ENCODE results near the gene CDH18.

The CDH18 gene

GRCh38 chr5:19615661-19616060, 372.3 kb downstream of the CDH18 start:
- no peaks in the 10 kb centered on the region for H3K36me3 ChIP-seq (ENCODE audit: control insufficient read depth, insufficient read depth, low read length)
- H3K27me3 ChIP-seq (ENCODE audit: control insufficient read depth, insufficient read depth, low read length) = no peaks in the 10 kb centered on the region
- no peak overlapping the region for H3K9ac ChIP-seq (ENCODE audit: low read length)
- H3K4me3 ChIP-seq (ENCODE audit: low read length) = no peak overlapping the region
- no peaks in the 10 kb centered on the region for H3K9me3 ChIP-seq (ENCODE audit: control insufficient read depth, low read length)
- no peaks in the 10 kb centered on the region for H3K4me1 ChIP-seq (ENCODE audit: control insufficient read depth, insufficient read depth, low read length)

- Histone ChIP-seq H3K27me3 (ENCODE audit: control insufficient read depth, insufficient read depth, low read length) (no peaks in the 10 kb centered on the region), H3K9me3 (ENCODE audit: control insufficient read depth, low read length) (no peaks in the 10 kb centered on the region), H3K4me1 (ENCODE audit: control insufficient read depth, insufficient read depth, low read length) (no peaks in the 10 kb centered on the region), H3K36me3 (ENCODE audit: control insufficient read depth, insufficient read depth, low read length) (no peaks in the 10 kb centered on the region), H3K4me3 (ENCODE audit: low read length) (no peak overlapping the region), H3K9ac (ENCODE audit: low read length) (no peak overlapping the region)
Measured at GRCh38 chr5:19615071-19615470, 372.9 kb downstream of the CDH18 start.

GRCh38 chr5:19608444-19609002, 379.5 kb downstream of the CDH18 start:
- Histone ChIP-seq H3K4me1 (ENCODE audit: control insufficient read depth, insufficient read depth, low read length) (no peaks in the 10 kb centered on the region), H3K9ac (ENCODE audit: low read length) (no peak overlapping the region), H3K9me3 (ENCODE audit: control insufficient read depth, low read length) (no peaks in the 10 kb centered on the region), H3K36me3 (ENCODE audit: control insufficient read depth, insufficient read depth, low read length) (no peaks in the 10 kb centered on the region), H3K27me3 (ENCODE audit: control insufficient read depth, insufficient read depth, low read length) (no peaks in the 10 kb centered on the region), H3K4me3 (ENCODE audit: low read length) (no peak overlapping the region)

- H3K9me3 ChIP-seq (ENCODE audit: control insufficient read depth, low read length) = no peaks in the 10 kb centered on the region
Measured at GRCh38 chr5:19605846-19606407, 382.1 kb downstream of the CDH18 start.

GRCh38 chr5:19584131-19584530, 403.9 kb downstream of the CDH18 start:
- no peaks in the 10 kb centered on the region for H3K36me3 ChIP-seq (ENCODE audit: control insufficient read depth, insufficient read depth, low read length)
- no peaks in the 10 kb centered on the region for H3K27me3 ChIP-seq (ENCODE audit: control insufficient read depth, insufficient read depth, low read length)
- H3K4me1 ChIP-seq (ENCODE audit: control insufficient read depth, insufficient read depth, low read length) = no peaks in the 10 kb centered on the region
- no peak overlapping the region for H3K4me3 ChIP-seq (ENCODE audit: low read length)
- H3K9ac ChIP-seq (ENCODE audit: low read length) = no peak overlapping the region
- no peaks in the 10 kb centered on the region for H3K9me3 ChIP-seq (ENCODE audit: control insufficient read depth, low read length)

More at GRCh38 chr5:19605846-19606407, 382.1 kb downstream of the CDH18 start:
- Histone ChIP-seq H3K27me3 (ENCODE audit: control insufficient read depth, insufficient read depth, low read length) (no peaks in the 10 kb centered on the region), H3K9ac (ENCODE audit: low read length) (no peak overlapping the region), H3K4me3 (ENCODE audit: low read length) (no peak overlapping the region), H3K36me3 (ENCODE audit: control insufficient read depth, insufficient read depth, low read length) (no peaks in the 10 kb centered on the region), H3K4me1 (ENCODE audit: control insufficient read depth, insufficient read depth, low read length) (no peaks in the 10 kb centered on the region)

- no peaks in the 10 kb centered on the region for H3K4me1 ChIP-seq (ENCODE audit: control insufficient read depth, insufficient read depth, low read length)
- no peaks in the 10 kb centered on the region for H3K36me3 ChIP-seq (ENCODE audit: control insufficient read depth, insufficient read depth, low read length)
- H3K4me3 ChIP-seq (ENCODE audit: low read length) = no peak overlapping the region
- no peaks in the 10 kb centered on the region for H3K27me3 ChIP-seq (ENCODE audit: control insufficient read depth, insufficient read depth, low read length)
- H3K9me3 ChIP-seq (ENCODE audit: control insufficient read depth, low read length) = no peaks in the 10 kb centered on the region
- no peak overlapping the region for H3K9ac ChIP-seq (ENCODE audit: low read length)
Measured at GRCh38 chr5:19577882-19578281, 410.1 kb downstream of the CDH18 start.

- Histone ChIP-seq H3K4me3 (ENCODE audit: low read length) (no peak overlapping the region), H3K9me3 (ENCODE audit: control insufficient read depth, low read length) (no peaks in the 10 kb centered on the region), H3K4me1 (ENCODE audit: control insufficient read depth, insufficient read depth, low read length) (no peaks in the 10 kb centered on the region), H3K9ac (ENCODE audit: low read length) (no peak overlapping the region), H3K36me3 (ENCODE audit: control insufficient read depth, insufficient read depth, low read length) (no peaks in the 10 kb centered on the region), H3K27me3 (ENCODE audit: control insufficient read depth, insufficient read depth, low read length) (no peaks in the 10 kb centered on the region)
Measured at GRCh38 chr5:19568004-19568403, 420.0 kb downstream of the CDH18 start.

- Histone ChIP-seq H3K4me1 (ENCODE audit: control insufficient read depth, insufficient read depth, low read length) (no peaks in the 10 kb centered on the region), H3K9ac (ENCODE audit: low read length) (no peak overlapping the region), H3K36me3 (ENCODE audit: control insufficient read depth, insufficient read depth, low read length) (no peaks in the 10 kb centered on the region), H3K27me3 (ENCODE audit: control insufficient read depth, insufficient read depth, low read length) (no peaks in the 10 kb centered on the region), H3K9me3 (ENCODE audit: control insufficient read depth, low read length) (no peaks in the 10 kb centered on the region), H3K4me3 (ENCODE audit: low read length) (no peak overlapping the region)
Measured at GRCh38 chr5:19565466-19565865, 422.5 kb downstream of the CDH18 start.

GRCh38 chr5:19564036-19564435, 424.0 kb downstream of the CDH18 start:
- no peaks in the 10 kb centered on the region for H3K9me3 ChIP-seq (ENCODE audit: control insufficient read depth, low read length)
- no peaks in the 10 kb centered on the region for H3K4me1 ChIP-seq (ENCODE audit: control insufficient read depth, insufficient read depth, low read length)
- H3K36me3 ChIP-seq (ENCODE audit: control insufficient read depth, insufficient read depth, low read length) = no peaks in the 10 kb centered on the region
- no peak overlapping the region for H3K4me3 ChIP-seq (ENCODE audit: low read length)
- H3K27me3 ChIP-seq (ENCODE audit: control insufficient read depth, insufficient read depth, low read length) = no peaks in the 10 kb centered on the region
- H3K9ac ChIP-seq (ENCODE audit: low read length) = no peak overlapping the region

GRCh38 chr5:19555876-19556275, 432.1 kb downstream of the CDH18 start:
- Histone ChIP-seq H3K9ac (ENCODE audit: low read length) (no peak overlapping the region), H3K36me3 (ENCODE audit: control insufficient read depth, insufficient read depth, low read length) (no peaks in the 10 kb centered on the region), H3K9me3 (ENCODE audit: control insufficient read depth, low read length) (no peaks in the 10 kb centered on the region), H3K4me3 (ENCODE audit: low read length) (no peak overlapping the region), H3K27me3 (ENCODE audit: control insufficient read depth, insufficient read depth, low read length) (no peaks in the 10 kb centered on the region), H3K4me1 (ENCODE audit: control insufficient read depth, insufficient read depth, low read length) (no peaks in the 10 kb centered on the region)

- no peak overlapping the region for H3K4me3 ChIP-seq (ENCODE audit: low read length)
Measured at GRCh38 chr5:19555436-19555835, 432.6 kb downstream of the CDH18 start.

GRCh38 chr5:19554524-19554923, 433.5 kb downstream of the CDH18 start:
- Histone ChIP-seq H3K9ac (ENCODE audit: low read length) (no peak overlapping the region), H3K9me3 (ENCODE audit: control insufficient read depth, low read length) (no peaks in the 10 kb centered on the region), H3K27me3 (ENCODE audit: control insufficient read depth, insufficient read depth, low read length) (no peaks in the 10 kb centered on the region), H3K4me1 (ENCODE audit: control insufficient read depth, insufficient read depth, low read length) (no peaks in the 10 kb centered on the region), H3K4me3 (ENCODE audit: low read length) (no peak overlapping the region), H3K36me3 (ENCODE audit: control insufficient read depth, insufficient read depth, low read length) (no peaks in the 10 kb centered on the region)

More at GRCh38 chr5:19555436-19555835, 432.6 kb downstream of the CDH18 start:
- H3K4me1 ChIP-seq (ENCODE audit: control insufficient read depth, insufficient read depth, low read length) = no peaks in the 10 kb centered on the region
- no peaks in the 10 kb centered on the region for H3K9me3 ChIP-seq (ENCODE audit: control insufficient read depth, low read length)
- no peak overlapping the region for H3K9ac ChIP-seq (ENCODE audit: low read length)
- no peaks in the 10 kb centered on the region for H3K36me3 ChIP-seq (ENCODE audit: control insufficient read depth, insufficient read depth, low read length)
- H3K27me3 ChIP-seq (ENCODE audit: control insufficient read depth, insufficient read depth, low read length) = no peaks in the 10 kb centered on the region

- Histone ChIP-seq H3K4me1 (ENCODE audit: control insufficient read depth, insufficient read depth, low read length) (no peaks in the 10 kb centered on the region), H3K27me3 (ENCODE audit: control insufficient read depth, insufficient read depth, low read length) (no peaks in the 10 kb centered on the region), H3K9me3 (ENCODE audit: control insufficient read depth, low read length) (no peaks in the 10 kb centered on the region), H3K4me3 (ENCODE audit: low read length) (no peak overlapping the region), H3K9ac (ENCODE audit: low read length) (no peak overlapping the region), H3K36me3 (ENCODE audit: control insufficient read depth, insufficient read depth, low read length) (no peaks in the 10 kb centered on the region)
Measured at GRCh38 chr5:19547640-19548039, 440.4 kb downstream of the CDH18 start.
